K562 (cell line): ENCODE data around the gene FBXO46. TPM values are rescaled to one million over a fixed set of nuclear protein-coding genes. Genes with fewer than 3 reads are reported as not detected.
A peak's percentile ranks its signal among the peaks of the same experiment; 100 is the strongest.

Source experiments
- ATF1 ChIP-seq, 2 experiments: fragments of 450-650 bp in 1 of 2; IDR thresholded peaks; 2 replicates each; pipeline ENCODE4 v1.6.1; 2016; ENCODE audit warnings: missing compliant biosample characterization in 1 of 2, missing genetic modification characterization in 1 of 2
- EP400 ChIP-seq: fragments of 450-650 bp; IDR thresholded peaks from 2 replicates; pipeline ENCODE4 v1.6.1; 2017; ENCODE audit warnings: antibody characterized with exemption, mild to moderate bottlenecking, moderate library complexity
- FOXK2 ChIP-seq, 2 experiments: fragments of 450-650 bp; IDR thresholded peaks in 1 of 2; conservative IDR thresholded peaks in 1 of 2; 2 replicates each; pipeline ENCODE4 v1.6.1; 2016; ENCODE audit warnings: low read depth in 2 of 2, mild to moderate bottlenecking in 1 of 2
- GABPB1 ChIP-seq: sonication (generic); formaldehyde crosslinking; IDR thresholded peaks from 2 replicates; pipeline ENCODE4 v1.8.0; 2022; ENCODE audit warnings: mild to moderate bottlenecking, missing genetic modification reagents
- MTA1 ChIP-seq: fragments of 450-650 bp; IDR thresholded peaks from 2 replicates; pipeline ENCODE4 v1.6.1; 2017; ENCODE audit warnings: borderline replicate concordance
- MTA3 ChIP-seq: fragments of 450-650 bp; formaldehyde crosslinking; IDR thresholded peaks from 2 replicates; pipeline ENCODE4 v1.6.1; 2017; ENCODE audit warnings: mild to moderate bottlenecking, borderline replicate concordance
- NCOR1 ChIP-seq: fragments of 450-650 bp; IDR thresholded peaks from 2 replicates; pipeline ENCODE4 v1.6.1; 2016; ENCODE audit warnings: mild to moderate bottlenecking, moderate library complexity
- NFXL1 ChIP-seq: fragments of 450-650 bp; formaldehyde crosslinking; IDR thresholded peaks from 2 replicates; pipeline ENCODE4 v1.4.0; 2021; ENCODE audit warnings: mild to moderate bottlenecking
- TEAD4 ChIP-seq, 2 experiments: sonication (generic) in 1 of 2; formaldehyde crosslinking in 1 of 2; IDR thresholded peaks; 2 replicates each; pipeline versions ENCODE4 v1.6.1 to v1.8.0; 2012 to 2022; ENCODE audit warnings: borderline replicate concordance in 1 of 2, inconsistent platforms in 1 of 2, low read length in 1 of 2, mild to moderate bottlenecking in 1 of 2, missing genetic modification reagents in 1 of 2
- THAP7 ChIP-seq: fragments of 250-450 bp; sonication (Bioruptor Pico); IDR thresholded peaks from 2 replicates; pipeline ENCODE4 v1.5.0; 2021
- ZHX1 ChIP-seq: fragments of 150-350 bp; conservative IDR thresholded peaks from 2 replicates; pipeline ENCODE4 v1.6.1; 2014; ENCODE audit warnings: low read length
- polyA plus RNA-seq, 8 experiments: library from polyadenylated mRNA; depleted of rRNA in 4 of 8; stranded (reverse) in 5 of 8; unstranded in 3 of 8; fragments of >200 nt; fragmentation: Nextera tagmentation in 2 of 8; fragmentation: Illumina TruSeq in 1 of 8; extraction: Ambion mirVana in 2 of 8; extraction: Trizol in 1 of 8; gene quantifications; 2 replicates each; pipeline versions ENCODE4 v1.2.1 to v1.2.3, GENCODE V29; 2011 to 2014; ENCODE audit warnings: inconsistent platforms in 1 of 8, missing spikeins in 1 of 8
- total RNA-seq, 7 experiments: library from RNA; depleted of rRNA in 6 of 7; stranded (reverse); fragments of >200 nt in 6 of 7; fragmentation: Illumina TruSeq in 2 of 7; extraction: Trizol in 2 of 7; gene quantifications; 2 replicates each; pipeline versions ENCODE4 v1.2.1 to v1.2.3, GENCODE V29; 2011 to 2021; ENCODE audit warnings: low replicate concordance in 1 of 7
- TF ChIP-seq, protein P1 (sequence below): sonication (generic); formaldehyde crosslinking; IDR thresholded peaks from 2 replicates; pipeline ENCODE4 v1.8.1; 2023; ENCODE audit warnings: mild to moderate bottlenecking, missing genetic modification reagents
- TF ChIP-seq, protein P2 (sequence below): conservative IDR thresholded peaks from 2 replicates; pipeline ENCODE4 v1.6.1; 2011; ENCODE audit warnings: low read depth, mild to moderate bottlenecking, low read length; ENCODE audit not compliant: control insufficient read depth
- TF ChIP-seq, protein P3 (sequence below): fragments of 450-650 bp; IDR thresholded peaks from 2 replicates; pipeline ENCODE4 v1.6.1; 2014; ENCODE audit warnings: low read depth, mild to moderate bottlenecking, moderate library complexity, borderline replicate concordance

The FBXO46 gene
- total and polyA plus RNA-seq, 9 of the 15 experiments (the other 6 are each of a cell fraction or from before 2014, with no cell fraction given): 1.5 to 36.1 (median 7.3) TPM

DNA sequence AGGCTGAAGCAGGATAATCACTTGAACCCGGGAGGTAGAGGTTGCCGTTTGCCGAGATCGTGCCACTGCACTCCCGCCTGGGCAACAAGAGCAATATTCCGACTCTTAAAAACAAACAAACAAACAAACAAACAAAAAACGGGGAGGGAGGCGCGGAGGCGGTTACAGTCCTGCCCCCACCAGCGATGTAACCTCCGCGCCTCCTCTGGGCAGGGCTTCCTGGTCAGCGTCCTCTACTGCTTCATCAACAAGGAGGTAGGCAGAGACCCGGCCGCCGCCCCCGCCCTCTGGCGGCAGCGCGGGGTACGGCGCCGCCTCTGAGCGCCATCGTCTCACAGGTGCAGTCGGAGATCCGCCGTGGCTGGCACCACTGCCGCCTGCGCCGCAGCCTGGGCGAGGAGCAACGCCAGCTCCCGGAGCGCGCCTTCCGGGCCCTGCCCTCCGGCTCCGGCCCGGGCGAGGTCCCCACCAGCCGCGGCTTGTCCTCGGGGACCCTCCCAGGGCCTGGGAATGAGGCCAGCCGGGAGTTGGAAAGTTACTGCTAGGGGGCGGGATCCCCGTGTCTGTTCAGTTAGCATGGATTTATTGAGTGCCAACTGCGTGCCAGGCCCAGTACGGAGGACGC lies 49.2 kb downstream of the FBXO46 start (continued):
- TF ChIP-seq ATF1 (CRISPR knock-in tag; IDR thresholded peaks at IDR 0.05): no peak
- TF ChIP-seq ATF1 (tag; IDR thresholded peaks at IDR 0.05): peak; percentile 64
- TF ChIP-seq, protein P1, sequence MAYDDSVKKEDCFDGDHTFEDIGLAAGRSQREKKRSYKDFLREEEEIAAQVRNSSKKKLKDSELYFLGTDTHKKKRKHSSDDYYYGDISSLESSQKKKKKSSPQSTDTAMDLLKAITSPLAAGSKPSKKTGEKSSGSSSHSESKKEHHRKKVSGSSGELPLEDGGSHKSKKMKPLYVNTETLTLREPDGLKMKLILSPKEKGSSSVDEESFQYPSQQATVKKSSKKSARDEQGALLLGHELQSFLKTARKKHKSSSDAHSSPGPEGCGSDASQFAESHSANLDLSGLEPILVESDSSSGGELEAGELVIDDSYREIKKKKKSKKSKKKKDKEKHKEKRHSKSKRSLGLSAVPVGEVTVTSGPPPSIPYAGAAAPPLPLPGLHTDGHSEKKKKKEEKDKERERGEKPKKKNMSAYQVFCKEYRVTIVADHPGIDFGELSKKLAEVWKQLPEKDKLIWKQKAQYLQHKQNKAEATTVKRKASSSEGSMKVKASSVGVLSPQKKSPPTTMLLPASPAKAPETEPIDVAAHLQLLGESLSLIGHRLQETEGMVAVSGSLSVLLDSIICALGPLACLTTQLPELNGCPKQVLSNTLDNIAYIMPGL (CRISPR knock-in tag): no peak
- TF ChIP-seq, protein P2, sequence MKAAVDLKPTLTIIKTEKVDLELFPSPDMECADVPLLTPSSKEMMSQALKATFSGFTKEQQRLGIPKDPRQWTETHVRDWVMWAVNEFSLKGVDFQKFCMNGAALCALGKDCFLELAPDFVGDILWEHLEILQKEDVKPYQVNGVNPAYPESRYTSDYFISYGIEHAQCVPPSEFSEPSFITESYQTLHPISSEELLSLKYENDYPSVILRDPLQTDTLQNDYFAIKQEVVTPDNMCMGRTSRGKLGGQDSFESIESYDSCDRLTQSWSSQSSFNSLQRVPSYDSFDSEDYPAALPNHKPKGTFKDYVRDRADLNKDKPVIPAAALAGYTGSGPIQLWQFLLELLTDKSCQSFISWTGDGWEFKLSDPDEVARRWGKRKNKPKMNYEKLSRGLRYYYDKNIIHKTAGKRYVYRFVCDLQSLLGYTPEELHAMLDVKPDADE: peak; percentile 67; the same call in 1 of the 2 replicates
- TF ChIP-seq NCOR1: peak; percentile 46; the same call in 1 of the 2 replicates
- TF ChIP-seq MTA3: peak; percentile 62; the same call in 1 of the 2 replicates
- TF ChIP-seq NFXL1 (CRISPR knock-in tag): no peak
- peak; percentile 34; the same call in 1 of the 2 replicates for TF ChIP-seq EP400
- TF ChIP-seq FOXK2 (conservative IDR thresholded peaks at IDR 0.05 in 1 of 2, IDR thresholded peaks at IDR 0.05 in 1 of 2; ENCODE audit: low read depth in 2 of 2): peak; percentile 91 to 93
- TF ChIP-seq ZHX1: 0 out of 2 replicates have a peak, but pooled peaks have one; percentile 38
- no peak for TF ChIP-seq TEAD4 (IDR thresholded peaks at IDR 0.05; ENCODE audit: low read length)
- no peak for TF ChIP-seq TEAD4 (CRISPR knock-in tag; IDR thresholded peaks at IDR 0.05; ENCODE audit: borderline replicate concordance)
- TF ChIP-seq MTA1: no peak
- peak; percentile 23; the same call in 1 of the 2 replicates for TF ChIP-seq THAP7
- peak; percentile 46; the same call in 1 of the 2 replicates for TF ChIP-seq GABPB1 (CRISPR knock-in tag)
- TF ChIP-seq, protein P3, sequence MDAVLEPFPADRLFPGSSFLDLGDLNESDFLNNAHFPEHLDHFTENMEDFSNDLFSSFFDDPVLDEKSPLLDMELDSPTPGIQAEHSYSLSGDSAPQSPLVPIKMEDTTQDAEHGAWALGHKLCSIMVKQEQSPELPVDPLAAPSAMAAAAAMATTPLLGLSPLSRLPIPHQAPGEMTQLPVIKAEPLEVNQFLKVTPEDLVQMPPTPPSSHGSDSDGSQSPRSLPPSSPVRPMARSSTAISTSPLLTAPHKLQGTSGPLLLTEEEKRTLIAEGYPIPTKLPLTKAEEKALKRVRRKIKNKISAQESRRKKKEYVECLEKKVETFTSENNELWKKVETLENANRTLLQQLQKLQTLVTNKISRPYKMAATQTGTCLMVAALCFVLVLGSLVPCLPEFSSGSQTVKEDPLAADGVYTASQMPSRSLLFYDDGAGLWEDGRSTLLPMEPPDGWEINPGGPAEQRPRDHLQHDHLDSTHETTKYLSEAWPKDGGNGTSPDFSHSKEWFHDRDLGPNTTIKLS: 0 out of 2 replicates have a peak, but pooled peaks have one; percentile 19
